GM12892 (cell line): ENCODE measurements around the gene CNOT4.

Experiments
- DNase-seq: peaks from one replicate; pipeline ENCODE4 v3.0.0; 2011; ENCODE audit not compliant: insufficient read length
- FAIRE-seq: peaks from 2 replicates; lab custom pipeline; 2011; peaks lifted over from hg19 to GRCh38; lab: Jason Lieb, UNC
- POLR2A ChIP-seq: IDR thresholded peaks from 2 replicates; pipeline ENCODE4 v1.6.1; 2011; ENCODE audit warnings: low read depth, low read length, control low read depth
- POLR2AphosphoS5 ChIP-seq: IDR thresholded peaks from 2 replicates; pipeline ENCODE4 v1.6.1; 2011; ENCODE audit warnings: low read depth, low read length, control low read depth
- TAF1 ChIP-seq: IDR thresholded peaks from 2 replicates; pipeline ENCODE4 v1.6.1; 2011; ENCODE audit warnings: low read depth, mild to moderate bottlenecking, control low read depth, low read length, borderline replicate concordance

Gene CNOT4

DNA sequence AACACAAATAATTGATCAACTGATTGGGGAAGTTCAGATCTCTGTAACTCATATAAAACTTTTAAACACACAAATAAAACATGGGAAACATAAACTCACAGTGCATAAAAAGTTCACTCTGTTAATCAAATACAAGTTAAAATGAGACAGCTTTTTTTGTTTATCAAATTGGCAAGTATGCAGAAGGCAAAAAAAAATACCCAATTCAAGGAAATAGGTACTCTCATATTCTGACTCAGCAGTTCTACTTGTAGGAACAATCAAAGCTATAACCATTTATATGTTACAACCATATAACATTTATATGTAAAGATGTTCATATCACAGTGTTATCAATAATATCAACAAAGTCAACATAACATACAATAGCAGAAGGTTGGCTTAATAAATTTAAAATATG, 102.0 kb downstream of the CNOT4 start:
- no peak for TF ChIP-seq TAF1
- TF ChIP-seq POLR2A = no peak
- no peak for TF ChIP-seq POLR2AphosphoS5
- no peak for FAIRE-seq
- no peak for DNase-seq

GRCh38 chr7:135406918-135407317, 103.0 kb downstream of the CNOT4 start:
- DNase-seq = no peak
- TF ChIP-seq TAF1 (no peak), POLR2AphosphoS5 (no peak), POLR2A (no peak)
- no peak for FAIRE-seq

- TF ChIP-seq POLR2A = no peak
- no peak for TF ChIP-seq POLR2AphosphoS5
- TF ChIP-seq TAF1 = no peak
- FAIRE-seq (peak; percentile 9), DNase-seq (no peak)
These were observed 103.9 kb downstream of the CNOT4 start for GRCh38 chr7:135405969-135406368.

GRCh38 chr7:135403302-135403701, 106.6 kb downstream of the CNOT4 start:
- FAIRE-seq (no peak), DNase-seq (no peak)
- TF ChIP-seq TAF1 (no peak), POLR2AphosphoS5 (no peak), POLR2A (no peak)

DNA sequence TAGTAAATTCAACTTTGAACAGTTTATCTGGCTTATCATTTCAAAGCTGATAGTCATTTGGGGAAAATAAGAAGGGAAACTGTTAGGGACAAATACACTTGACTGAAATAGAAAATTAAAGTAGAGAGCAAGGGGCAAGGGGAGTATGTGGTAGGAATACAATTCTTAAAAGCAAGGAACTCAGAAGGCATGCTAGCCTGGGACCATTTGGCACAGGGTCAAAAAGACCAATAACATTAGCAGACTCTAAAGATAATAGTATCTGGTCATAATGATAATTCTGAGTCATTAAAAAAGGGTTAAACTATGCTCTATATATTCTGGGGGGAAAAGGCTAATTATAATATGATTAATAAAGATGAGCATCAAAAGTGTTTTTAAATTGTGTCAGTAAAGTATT, 112.2 kb downstream of the CNOT4 start:
- no peak for FAIRE-seq
- DNase-seq = no peak
- TF ChIP-seq TAF1 (no peak), POLR2AphosphoS5 (no peak), POLR2A (no peak)

DNA sequence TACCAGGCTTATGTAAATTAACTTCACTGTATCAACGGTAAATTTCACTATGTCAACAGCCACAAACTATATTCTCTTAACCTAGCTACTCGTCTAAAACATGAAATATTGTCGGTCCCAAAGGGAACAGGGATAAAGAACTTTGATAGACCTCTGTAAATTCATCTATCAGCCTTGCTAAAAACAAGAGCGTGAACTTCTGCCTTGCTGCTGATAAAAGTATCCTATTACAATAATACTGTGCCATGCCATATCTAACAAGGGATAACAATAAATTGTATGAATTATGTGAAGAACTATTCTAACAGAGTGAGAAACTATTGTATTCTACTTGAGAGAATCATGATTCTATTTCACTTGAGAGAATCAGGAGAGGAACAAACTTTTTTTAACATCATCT, 117.2 kb downstream of the CNOT4 start:
- TF ChIP-seq POLR2A = no peak
- no peak for TF ChIP-seq POLR2AphosphoS5
- TF ChIP-seq TAF1 = no peak
- FAIRE-seq = no peak
- no peak for DNase-seq

DNA sequence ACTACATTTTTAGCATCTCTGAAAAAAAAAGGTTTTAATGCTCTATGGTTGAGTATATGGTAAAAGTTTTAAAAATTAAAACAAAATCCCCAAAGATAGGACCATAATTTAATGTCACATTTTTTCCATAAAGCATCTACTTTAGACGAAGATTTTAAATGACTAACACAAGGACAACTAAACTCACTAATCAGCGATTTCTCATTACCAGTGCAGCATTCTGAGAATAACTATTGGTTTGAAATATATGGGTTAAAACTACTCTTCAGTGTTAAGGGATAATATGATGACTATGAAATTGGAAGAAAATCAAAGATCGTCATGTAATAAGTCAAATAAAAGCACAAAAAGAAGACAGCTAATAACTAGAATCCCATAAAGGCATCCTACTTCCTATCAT, 118.4 kb downstream of the CNOT4 start:
- no peak for FAIRE-seq
- TF ChIP-seq TAF1 (no peak), POLR2AphosphoS5 (no peak), POLR2A (no peak)
- DNase-seq = no peak

DNA sequence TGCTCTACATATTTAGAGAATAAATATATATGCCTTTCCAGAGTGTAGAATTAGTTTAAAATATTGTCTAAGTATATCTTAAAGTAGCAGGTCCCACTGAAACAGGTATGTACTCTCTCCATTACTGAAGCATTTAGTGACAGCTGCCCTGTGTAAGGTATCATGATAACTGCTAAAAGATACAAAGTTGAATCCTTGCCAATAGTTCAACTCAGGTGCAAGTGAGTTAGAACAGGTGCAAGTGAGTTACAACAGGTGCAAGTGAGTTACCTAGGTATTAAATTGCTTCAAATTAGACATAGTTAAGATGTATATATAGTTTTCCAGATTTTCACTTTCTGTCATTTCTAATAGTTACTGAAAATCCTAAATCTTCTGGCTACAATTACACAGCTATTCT, 119.1 kb downstream of the CNOT4 start:
- TF ChIP-seq POLR2A (no peak), TAF1 (no peak), POLR2AphosphoS5 (no peak)
- DNase-seq (no peak), FAIRE-seq (no peak)

DNA sequence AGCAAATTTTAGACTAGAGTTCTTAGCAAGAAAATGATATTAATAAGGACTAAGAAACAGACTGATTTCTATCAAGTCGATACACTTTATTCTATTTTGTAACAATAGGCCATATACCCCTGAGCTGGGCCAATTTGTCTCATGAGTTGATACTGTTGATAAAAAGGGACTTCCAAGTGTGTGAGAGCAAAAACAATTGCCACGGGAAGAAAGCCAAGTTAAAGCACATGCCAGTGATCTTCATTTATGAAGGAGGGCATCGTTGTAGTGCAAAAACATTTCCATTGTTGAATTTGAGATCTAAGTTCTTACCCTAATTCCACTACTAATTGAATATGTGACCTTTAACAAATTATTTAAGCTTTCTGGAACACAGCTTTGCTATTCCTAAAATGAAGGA, 119.9 kb downstream of the CNOT4 start:
- no peak for TF ChIP-seq POLR2AphosphoS5
- no peak for TF ChIP-seq TAF1
- no peak for TF ChIP-seq POLR2A
- DNase-seq (no peak), FAIRE-seq (no peak)

GRCh38 chr7:135388616-135389015, 121.3 kb downstream of the CNOT4 start:
- FAIRE-seq (no peak), DNase-seq (no peak)
- TF ChIP-seq POLR2A = no peak
- TF ChIP-seq POLR2AphosphoS5 = no peak
- TF ChIP-seq TAF1 = no peak

- TF ChIP-seq POLR2A = no peak
- TF ChIP-seq TAF1 = no peak
- TF ChIP-seq POLR2AphosphoS5 = no peak
- no peak for DNase-seq
- FAIRE-seq = no peak
These were observed 123.1 kb downstream of the CNOT4 start for GRCh38 chr7:135386776-135387175.

- FAIRE-seq (no peak), DNase-seq (no peak)
- no peak for TF ChIP-seq POLR2AphosphoS5
- no peak for TF ChIP-seq TAF1
- no peak for TF ChIP-seq POLR2A
These were observed 123.7 kb downstream of the CNOT4 start for GRCh38 chr7:135386181-135386580.

DNA sequence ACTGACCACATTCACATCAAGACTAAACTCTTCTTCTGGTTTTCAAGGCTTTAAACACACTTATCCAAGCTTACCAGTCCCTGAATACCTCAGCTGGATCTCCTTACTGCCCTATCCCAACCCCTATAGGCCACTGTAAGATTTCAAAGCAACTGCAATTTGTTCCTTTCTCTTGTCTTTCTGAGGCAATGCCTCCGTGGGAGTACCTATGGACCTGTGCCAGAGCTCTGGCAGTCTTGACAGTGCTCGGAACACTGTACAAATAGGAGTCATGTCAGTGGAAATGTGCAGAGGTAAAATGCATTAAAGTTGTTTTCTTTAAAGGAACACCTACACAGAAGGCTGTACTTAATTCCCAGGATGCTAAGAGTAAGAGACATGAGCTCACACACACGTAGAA, 124.7 kb downstream of the CNOT4 start:
- DNase-seq (no peak), FAIRE-seq (no peak)
- no peak for TF ChIP-seq TAF1
- no peak for TF ChIP-seq POLR2AphosphoS5
- no peak for TF ChIP-seq POLR2A
